ENCODE data around the gene CYP27C1. TPM values are rescaled to one million over a fixed set of nuclear protein-coding genes. Genes with fewer than 3 reads are reported as not detected.
"Not testable (repeated sequence)": the region's sequence is repeated elsewhere in the genome, so short reads cannot be mapped to it uniquely, and the experiment has no call there.

The CYP27C1 gene
- total RNA-seq, 1 donor from 2014 or later: 3.0 TPM

DNA sequence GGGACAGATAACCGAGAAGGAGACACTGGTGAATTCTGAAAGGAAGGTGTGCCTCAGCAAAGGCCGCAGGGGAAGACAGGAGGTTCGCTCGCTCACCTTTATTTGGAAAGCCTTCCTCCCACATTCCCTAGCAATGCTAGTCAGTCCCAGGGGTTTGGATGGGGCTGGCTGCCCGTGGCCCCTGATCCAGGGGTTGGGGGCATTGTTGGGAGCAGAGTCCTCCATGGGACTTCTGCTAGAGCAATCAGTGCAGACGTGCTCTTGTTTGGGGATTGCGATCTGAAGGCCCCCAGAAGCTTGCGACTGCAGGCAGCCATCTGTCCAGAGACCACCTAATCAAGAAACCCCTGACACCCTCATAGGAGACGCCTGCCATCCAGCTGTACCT, 6.0 kb upstream of the CYP27C1 start:
- H3K9ac ChIP-seq: no peak overlapping the region
- Mint-ChIP-seq H3K36me3 (no peaks in the 10 kb centered on the region), H3K9me3 (no peaks in the 10 kb centered on the region), H3K27me3 (ENCODE audit: insufficient read depth, low read depth) (no peaks in the 10 kb centered on the region), H3K4me3 (no peak overlapping the region), H3K4me1 (peaks cover 7% of the 10 kb centered on the region), H3K27ac (no peak overlapping the region)
- H3K4me2 ChIP-seq: no peak overlapping the region
- no peak for DNase-seq (ENCODE audit: low spot score)
- no peaks in the 10 kb centered on the region for H3K79me2 ChIP-seq (ENCODE audit: low read depth)
- H3F3A ChIP-seq (ENCODE audit: low read depth): peaks cover 4% of the 10 kb centered on the region
- TF ChIP-seq EZH2 (IDR thresholded peaks at IDR 0.05) (no peak), EZH2phosphoT487 (IDR thresholded peaks at IDR 0.05) (no peak)
- TF ChIP-seq, protein P1, sequence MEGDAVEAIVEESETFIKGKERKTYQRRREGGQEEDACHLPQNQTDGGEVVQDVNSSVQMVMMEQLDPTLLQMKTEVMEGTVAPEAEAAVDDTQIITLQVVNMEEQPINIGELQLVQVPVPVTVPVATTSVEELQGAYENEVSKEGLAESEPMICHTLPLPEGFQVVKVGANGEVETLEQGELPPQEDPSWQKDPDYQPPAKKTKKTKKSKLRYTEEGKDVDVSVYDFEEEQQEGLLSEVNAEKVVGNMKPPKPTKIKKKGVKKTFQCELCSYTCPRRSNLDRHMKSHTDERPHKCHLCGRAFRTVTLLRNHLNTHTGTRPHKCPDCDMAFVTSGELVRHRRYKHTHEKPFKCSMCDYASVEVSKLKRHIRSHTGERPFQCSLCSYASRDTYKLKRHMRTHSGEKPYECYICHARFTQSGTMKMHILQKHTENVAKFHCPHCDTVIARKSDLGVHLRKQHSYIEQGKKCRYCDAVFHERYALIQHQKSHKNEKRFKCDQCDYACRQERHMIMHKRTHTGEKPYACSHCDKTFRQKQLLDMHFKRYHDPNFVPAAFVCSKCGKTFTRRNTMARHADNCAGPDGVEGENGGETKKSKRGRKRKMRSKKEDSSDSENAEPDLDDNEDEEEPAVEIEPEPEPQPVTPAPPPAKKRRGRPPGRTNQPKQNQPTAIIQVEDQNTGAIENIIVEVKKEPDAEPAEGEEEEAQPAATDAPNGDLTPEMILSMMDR (IDR thresholded peaks at IDR 0.05): no peak
- H3K27me3 ChIP-seq: no peaks in the 10 kb centered on the region
- no peak overlapping the region for H2AFZ ChIP-seq (replicated peaks)
- H3K27ac ChIP-seq: no peak overlapping the region
- H3K4me1 ChIP-seq: peaks cover 14% of the 10 kb centered on the region
- H3K36me3 ChIP-seq: no peaks in the 10 kb centered on the region
- no peaks in the 10 kb centered on the region for H3K9me3 ChIP-seq (ENCODE audit: low read depth)
- H3K4me3 ChIP-seq: no peak overlapping the region
- no peaks in the 10 kb centered on the region for H4K20me1 ChIP-seq (ENCODE audit: low read depth)

DNA sequence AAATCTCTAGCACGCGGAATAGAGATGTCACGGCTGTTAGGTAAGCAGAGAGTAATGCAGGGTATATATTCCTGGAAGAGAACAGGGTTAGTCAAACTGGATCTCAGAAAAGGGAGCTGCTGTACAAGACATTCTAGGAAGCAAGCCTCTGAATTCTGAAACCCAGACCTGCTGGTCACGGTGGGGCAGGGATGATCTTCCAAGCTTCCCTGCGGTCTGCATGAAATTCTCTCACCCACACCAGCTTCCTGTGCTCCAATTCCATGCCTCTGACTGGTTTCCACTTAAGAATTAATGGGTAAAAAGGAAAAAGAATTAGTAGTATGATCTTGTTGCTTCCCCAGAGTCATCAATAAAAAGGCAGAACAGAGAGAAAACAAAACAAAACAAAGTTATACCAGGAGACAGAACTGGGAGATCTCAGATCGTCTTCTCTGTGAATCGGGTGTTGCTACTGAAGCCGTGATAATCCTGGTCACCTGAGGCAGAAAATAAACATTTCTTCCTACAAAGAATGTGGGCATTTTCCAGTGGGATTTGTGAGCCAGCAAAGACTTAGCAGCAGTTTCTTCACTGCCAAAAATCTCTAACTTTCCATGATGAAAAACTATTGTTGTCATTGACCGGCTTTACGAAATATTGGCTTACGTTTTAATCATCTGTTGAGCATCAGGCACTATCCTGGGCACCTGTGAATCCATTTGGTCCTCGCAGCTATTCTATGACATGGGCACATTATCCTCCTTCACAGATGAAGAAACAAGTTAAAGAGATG, 5.3 kb upstream of the CYP27C1 start:
- H3K27me3 ChIP-seq: no peaks in the 10 kb centered on the region
- H3K27me3 Mint-ChIP-seq (ENCODE audit: insufficient read depth, low read depth): peaks cover under 1% of the 10 kb centered on the region
- H3K36me3 ChIP-seq: no peaks in the 10 kb centered on the region
- H3K79me2 ChIP-seq (ENCODE audit: low read depth): no peaks in the 10 kb centered on the region
- H3K27ac Mint-ChIP-seq: no peak overlapping the region
- no peak overlapping the region for H3K27ac ChIP-seq
- H3K9ac ChIP-seq: no peak overlapping the region
- peaks cover 13% of the 10 kb centered on the region for H3K4me1 Mint-ChIP-seq
- H3K36me3 Mint-ChIP-seq: no peaks in the 10 kb centered on the region
- peaks cover 11% of the 10 kb centered on the region for H3F3A ChIP-seq (ENCODE audit: low read depth)
- no peak for TF ChIP-seq EZH2phosphoT487 (IDR thresholded peaks at IDR 0.05)
- TF ChIP-seq, protein P1 (IDR thresholded peaks at IDR 0.05): no peak
- TF ChIP-seq EZH2 (IDR thresholded peaks at IDR 0.05): no peak
- H3K9me3 Mint-ChIP-seq: no peaks in the 10 kb centered on the region
- no peaks in the 10 kb centered on the region for H3K9me3 ChIP-seq (ENCODE audit: low read depth)
- H3K4me2 ChIP-seq: no peak overlapping the region
- H4K20me1 ChIP-seq (ENCODE audit: low read depth): no peaks in the 10 kb centered on the region
- no peak overlapping the region for H2AFZ ChIP-seq (replicated peaks)
- H3K4me3 Mint-ChIP-seq: no peak overlapping the region
- no peak overlapping the region for H3K4me3 ChIP-seq
- H3K4me1 ChIP-seq: peaks cover 20% of the 10 kb centered on the region
- no peak for DNase-seq (ENCODE audit: low spot score)

DNA sequence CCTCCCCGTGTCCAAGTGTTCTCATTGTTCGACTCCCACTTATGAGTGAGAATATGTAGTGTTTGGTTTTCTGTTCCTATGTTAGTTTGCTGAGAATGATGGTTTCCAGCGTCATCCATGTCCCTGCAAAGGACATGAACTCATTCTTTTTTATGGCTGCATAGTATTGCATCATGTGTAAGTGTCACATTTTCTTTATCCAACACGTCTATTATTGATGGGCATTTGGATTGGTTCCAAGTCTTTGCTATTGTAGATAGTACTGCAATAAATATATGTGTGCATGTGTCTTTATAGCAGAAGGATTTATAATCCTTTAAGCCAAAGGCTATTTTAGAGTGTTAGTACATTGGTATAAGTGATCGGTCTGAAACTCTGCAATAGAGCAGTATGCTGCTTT, 4.0 kb upstream of the CYP27C1 start:
- H4K20me1 ChIP-seq (ENCODE audit: low read depth); H3K9ac ChIP-seq; H3K36me3 ChIP-seq; H3K4me2 ChIP-seq; H3K36me3 Mint-ChIP-seq; H3K4me3 Mint-ChIP-seq; H3K9me3 Mint-ChIP-seq; H3K27ac ChIP-seq; H3K27me3 ChIP-seq; H3K4me3 ChIP-seq; DNase-seq (ENCODE audit: low spot score); H3K9me3 ChIP-seq (ENCODE audit: low read depth); H3K27ac Mint-ChIP-seq; H2AFZ ChIP-seq (replicated peaks); H3K27me3 Mint-ChIP-seq (ENCODE audit: insufficient read depth, low read depth); H3K79me2 ChIP-seq (ENCODE audit: low read depth): not testable (repeated sequence)
- peaks cover 16% of the 10 kb centered on the region for H3K4me1 Mint-ChIP-seq
- peaks cover 15% of the 10 kb centered on the region for H3F3A ChIP-seq (ENCODE audit: low read depth)
- H3K4me1 ChIP-seq: peaks cover 22% of the 10 kb centered on the region

GRCh38 chr2:127220768-127221527, 849 bp upstream of the CYP27C1 start:
- no peak for TF ChIP-seq EZH2phosphoT487 (IDR thresholded peaks at IDR 0.05)
- TF ChIP-seq, protein P1 (IDR thresholded peaks at IDR 0.05): no peak
- no peak for TF ChIP-seq EZH2 (IDR thresholded peaks at IDR 0.05)
- Mint-ChIP-seq H3K9me3 (peaks cover 2% of the 10 kb centered on the region), H3K27me3 (ENCODE audit: insufficient read depth, low read depth) (peaks cover 9% of the 10 kb centered on the region), H3K36me3 (no peaks in the 10 kb centered on the region), H3K27ac (peak overlapping the region; percentile 94), H3K4me1 (peaks cover 23% of the 10 kb centered on the region), H3K4me3 (peak overlapping the region; percentile 98)
- Histone ChIP-seq H3K4me3 (peak overlapping the region; percentile 100), H3K79me2 (ENCODE audit: low read depth) (peaks cover 32% of the 10 kb centered on the region), H3F3A (ENCODE audit: low read depth) (peaks cover 15% of the 10 kb centered on the region), H3K27me3 (peaks cover 14% of the 10 kb centered on the region), H3K9ac (no peak overlapping the region), H3K4me1 (peaks cover 22% of the 10 kb centered on the region), H2AFZ (replicated peaks) (peak overlapping the region; percentile 72), H3K4me2 (peak overlapping the region; percentile 88), H3K27ac (peak overlapping the region; percentile 84), H3K9me3 (ENCODE audit: low read depth) (no peaks in the 10 kb centered on the region), H3K36me3 (no peaks in the 10 kb centered on the region), H4K20me1 (ENCODE audit: low read depth) (no peaks in the 10 kb centered on the region)
- peak; percentile 65 for DNase-seq (ENCODE audit: low spot score)
